Keratinocyte (primary cell): ENCODE results near the gene PRDX6. TPM values are rescaled to one million over a fixed set of nuclear protein-coding genes. Genes with fewer than 3 reads are reported as not detected.

Source experiments
- DNase-seq: peaks from one replicate; pipeline ENCODE4 v3.0.0-alpha.2; 2011; ENCODE audit warnings: low read depth, missing footprints, low spot score
- FAIRE-seq: peaks from 2 replicates; lab custom pipeline; 2011; peaks lifted over from hg19 to GRCh38; lab: Jason Lieb, UNC
- H2AFZ ChIP-seq: 2 replicates; pipeline ENCODE4 v1.6.0; 2012; ENCODE audit warnings: low read length, control low read depth, inconsistent platforms; ENCODE audit not compliant: control insufficient read depth
- H3K27ac ChIP-seq: 2 replicates; pipeline ENCODE4 v1.5.1; 2011; ENCODE audit warnings: low read length; ENCODE audit not compliant: control insufficient read depth, insufficient read depth
- H3K27me3 ChIP-seq: 3 replicates; pipeline ENCODE4 v1.6.0; 2011; ENCODE audit warnings: low read length; ENCODE audit not compliant: control insufficient read depth, insufficient read depth; ENCODE audit errors: extremely low read depth
- H3K36me3 ChIP-seq, 2 experiments: 2 replicates in 1 of 2; 3 replicates in 1 of 2; pipeline ENCODE4 v1.5.1; 2011; ENCODE audit warnings: low read length in 2 of 2, mild to moderate bottlenecking in 1 of 2; ENCODE audit not compliant: control insufficient read depth in 2 of 2, insufficient read depth in 2 of 2; ENCODE audit errors: extremely low read depth in 1 of 2
- H3K4me1 ChIP-seq: 3 replicates; pipeline ENCODE4 v1.5.1; 2011; ENCODE audit warnings: low read length; ENCODE audit not compliant: control insufficient read depth, insufficient read depth; ENCODE audit errors: extremely low read depth
- H3K4me2 ChIP-seq: 3 replicates; pipeline ENCODE4 v1.6.0; 2011; ENCODE audit warnings: low read depth, low read length; ENCODE audit not compliant: control insufficient read depth, insufficient read depth; ENCODE audit errors: extremely low read depth
- H3K4me3 ChIP-seq, 3 experiments: fragments of 200-600 bp in 1 of 3; sonication (generic) in 1 of 3; 2 replicates in 2 of 3; 3 replicates in 1 of 3; pipeline ENCODE4 v1.5.1; 2011 to 2016; ENCODE audit warnings: low read length in 3 of 3, mild to moderate bottlenecking in 3 of 3, control low read depth in 2 of 3, inconsistent platforms in 1 of 3, low read depth in 1 of 3, mixed read lengths in 1 of 3, mixed run types in 1 of 3, moderate library complexity in 1 of 3; ENCODE audit not compliant: control insufficient read depth in 2 of 3, insufficient read depth in 2 of 3; ENCODE audit errors: extremely low read depth in 1 of 3
- H3K79me2 ChIP-seq: 2 replicates; pipeline ENCODE4 v1.6.0; 2012; ENCODE audit warnings: low read length; ENCODE audit not compliant: control insufficient read depth, insufficient read depth
- H3K9ac ChIP-seq: 3 replicates; pipeline ENCODE4 v1.6.0; 2011; ENCODE audit warnings: low read length; ENCODE audit not compliant: control insufficient read depth, insufficient read depth; ENCODE audit errors: extremely low read depth
- H3K9me1 ChIP-seq: 3 replicates; pipeline ENCODE4 v1.6.0; 2011; ENCODE audit warnings: low read length; ENCODE audit not compliant: control insufficient read depth, insufficient read depth; ENCODE audit errors: extremely low read depth
- H3K9me3 ChIP-seq: 2 replicates; pipeline ENCODE4 v1.5.1; 2012; ENCODE audit warnings: low read depth, low read length; ENCODE audit not compliant: control insufficient read depth
- H4K20me1 ChIP-seq: 3 replicates; pipeline ENCODE4 v1.6.0; 2011; ENCODE audit warnings: low read length; ENCODE audit not compliant: control insufficient read depth, insufficient read depth; ENCODE audit errors: extremely low read depth
- CTCF ChIP-seq, 3 experiments: IDR thresholded peaks in 1 of 3; conservative IDR thresholded peaks in 1 of 3; optimal IDR thresholded peaks in 1 of 3; 2 replicates in 2 of 3; 3 replicates in 1 of 3; pipeline versions ENCODE3 to v1.5.1; 2011; ENCODE audit warnings: low read length in 3 of 3, mild to moderate bottlenecking in 3 of 3, moderate library complexity in 2 of 3, control low read depth in 1 of 3, inconsistent platforms in 1 of 3; ENCODE audit not compliant: insufficient read depth in 2 of 3; ENCODE audit errors: extremely low read depth in 1 of 3
- EZH2 ChIP-seq: IDR thresholded peaks from one replicate; pipeline ENCODE4 v1.6.1; 2012; ENCODE audit warnings: inconsistent platforms, mild to moderate bottlenecking, low read length, moderate library complexity
- dilution Hi-C: fragments of 300-500 bp; cut with MboI; formaldehyde crosslinking; loops from one replicate; pipeline ENCODE4 v1.7.0; 2020; ENCODE audit warnings: low sequenced_read_pairs; ENCODE audit not compliant: extremely low pct_ligation_motif_present
- polyA minus RNA-seq, 3 experiments: library from RNA; depleted of rRNA, polyadenylated mRNA; stranded (reverse); fragments of >200 nt; gene quantifications; 1 replicate in 1 of 3; 2 replicates in 1 of 3; 3 replicates in 1 of 3; pipeline ENCODE4 v1.2.3, GENCODE V29; 2011
- polyA plus RNA-seq, 5 experiments: library from polyadenylated mRNA; depleted of rRNA in 3 of 5; stranded (reverse) in 3 of 5; stranded (forward) in 1 of 5; unstranded in 1 of 5; fragments of >200 nt; gene quantifications; 1 replicate in 1 of 5; 2 replicates in 3 of 5; 3 replicates in 1 of 5; pipeline versions ENCODE4 v1.2.1 to v1.2.3, GENCODE V29; 2011 to 2012; ENCODE audit warnings: missing spikeins in 2 of 5, low read depth in 1 of 5, low replicate concordance in 1 of 5

PRDX6 gene
- polyA plus RNA-seq (168 to 266 TPM (median 248 TPM) in 3 replicates), polyA minus RNA-seq (171 to 272 TPM (median 269 TPM) in 3 replicates)
- polyA plus RNA-seq (2011; ENCODE audit: low read depth) = 29.8 TPM
- 219 and 325 TPM in 2 replicates for polyA plus RNA-seq (2011; cell fraction: cytosol; rRNA removed)
- polyA plus RNA-seq (2011; cell fraction: nucleus; rRNA removed) = 141 and 154 TPM in 2 replicates
- 182 and 191 TPM in 2 replicates for polyA plus RNA-seq (2012; ENCODE audit: low replicate concordance)
- 241 TPM for polyA minus RNA-seq (2011; cell fraction: cytosol; rRNA and poly(A)+ RNA removed)
- polyA minus RNA-seq (2011; cell fraction: nucleus; rRNA and poly(A)+ RNA removed) = 50.6 and 68.3 TPM in 2 replicates

- Histone ChIP-seq H4K20me1 (no peaks in the 10 kb centered on the region), H3K9me3 (no peaks in the 10 kb centered on the region), H3K36me3 (peaks cover 10 to 15% of the 10 kb centered on the region in 2 experiments), H3K27me3 (no peaks in the 10 kb centered on the region), H3K9ac (peak within 1 kb of the TSS; percentile 95), H3K9me1 (no peaks in the 10 kb centered on the region), H3K4me3 (peak within 1 kb of the TSS; percentile 75 to 94 (median 89)), H2AFZ (peak within 1 kb of the TSS; percentile 96), H3K79me2 (peaks cover 35% of the 10 kb centered on the region), H3K27ac (peak within 1 kb of the TSS; percentile 89), H3K4me1 (peaks cover 40% of the 10 kb centered on the region), H3K4me2 (peak within 1 kb of the TSS; percentile 96)
- FAIRE-seq = no peak
- TF ChIP-seq CTCF (optimal IDR thresholded peaks at IDR 0.05 in 1 of 3, IDR thresholded peaks at IDR 0.05 in 1 of 3, conservative IDR thresholded peaks at IDR 0.05 in 1 of 3; ENCODE audit: extremely low read depth in 1 of 3, insufficient read depth in 2 of 3, low read length in 3 of 3) = no peak
- TF ChIP-seq EZH2 = no peak
- dilution Hi-C loops = no loop called here
- DNase-seq = peak; percentile 23
Measured at GRCh38 chr1:173477286-173478093, at the start of gene PRDX6. Gene PRDX6 (plus strand): TSS chr1:173477335. CDS start chr1:173477398, 63 bp downstream.

- no peaks in the 10 kb centered on the region for H3K79me2 ChIP-seq
- H3K36me3 ChIP-seq = no peaks in the 10 kb centered on the region
- H3K27me3 ChIP-seq = no peaks in the 10 kb centered on the region
- H3K9me3 ChIP-seq = no peaks in the 10 kb centered on the region
- H3K4me3 ChIP-seq = peak overlapping the region in 2 of 3 experiments; percentile 13 to 36
- dilution Hi-C loops = no loop called here
- H3K9me1 ChIP-seq = no peaks in the 10 kb centered on the region
- no peak for TF ChIP-seq EZH2
- peak; percentile 41 to 64 (median 46) for TF ChIP-seq CTCF (optimal IDR thresholded peaks at IDR 0.05 in 1 of 3, IDR thresholded peaks at IDR 0.05 in 1 of 3, conservative IDR thresholded peaks at IDR 0.05 in 1 of 3; ENCODE audit: extremely low read depth in 1 of 3, insufficient read depth in 2 of 3, low read length in 3 of 3)
- no peak overlapping the region for H3K9ac ChIP-seq
- H4K20me1 ChIP-seq = no peaks in the 10 kb centered on the region
- peak overlapping the region; percentile 72 for H3K4me2 ChIP-seq
- peaks cover 37% of the 10 kb centered on the region for H3K4me1 ChIP-seq
- peak overlapping the region; percentile 53 for H3K27ac ChIP-seq
- FAIRE-seq (peak; percentile 73), DNase-seq (no peak)
- peak overlapping the region; percentile 28 for H2AFZ ChIP-seq
Measured at GRCh38 chr1:173429471-173430402, 47.4 kb upstream of the PRDX6 start.
